ENCODE measurements around the gene TMEM132D. TPM values are rescaled to one million over a fixed set of nuclear protein-coding genes. Genes with fewer than 3 reads are reported as not detected.

TMEM132D gene
- total RNA-seq, 1 donor from 2014 or later: not detected

- H3K79me2 ChIP-seq (ENCODE audit: insufficient read depth, low read length): no peaks in the 10 kb centered on the region
- no peak overlapping the region for H2AFZ ChIP-seq (ENCODE audit: low read depth, low read length)
- peaks cover 5% of the 10 kb centered on the region for H3K4me1 ChIP-seq (ENCODE audit: insufficient read depth, low read length)
- peaks cover 6% of the 10 kb centered on the region for H3K9me3 Mint-ChIP-seq (ENCODE audit: unreplicated experiment)
- DNase-seq (ENCODE audit: low read depth): peak; percentile 41
- H3K4me3 ChIP-seq (ENCODE audit: insufficient read depth, low read depth, low read length): no peak overlapping the region
- H3K27ac Mint-ChIP-seq (ENCODE audit: unreplicated experiment): no peak overlapping the region
- H3K27me3 Mint-ChIP-seq (ENCODE audit: low read depth, unreplicated experiment): no peaks in the 10 kb centered on the region
- FAIRE-seq: peak; percentile 23
- peak overlapping the region; percentile 8 for H3K4me2 ChIP-seq (ENCODE audit: low read length)
- H3K4me1 Mint-ChIP-seq (ENCODE audit: low read depth, unreplicated experiment): no peaks in the 10 kb centered on the region
- no peak overlapping the region for H3K4me3 Mint-ChIP-seq (ENCODE audit: unreplicated experiment)
- H3K9ac ChIP-seq (ENCODE audit: low read length): no peak overlapping the region
- no peaks in the 10 kb centered on the region for H3K27me3 ChIP-seq (ENCODE audit: insufficient read depth, low read length)
- H3K9me3 ChIP-seq (ENCODE audit: insufficient read depth, low read depth, low read length): peaks cover 6% of the 10 kb centered on the region
- H4K20me1 ChIP-seq (ENCODE audit: insufficient read depth, low read length): no peaks in the 10 kb centered on the region
- H3K36me3 Mint-ChIP-seq (ENCODE audit: low read depth, unreplicated experiment): no peaks in the 10 kb centered on the region
- no peaks in the 10 kb centered on the region for H3K36me3 ChIP-seq (ENCODE audit: insufficient read depth, low read length)
- TF ChIP-seq EZH2 (IDR thresholded peaks at IDR 0.05; ENCODE audit: insufficient read depth, low read length): no peak
- TF ChIP-seq CTCF (IDR thresholded peaks at IDR 0.05; ENCODE audit: insufficient read depth, low read depth, low read length): peak; percentile 19
- H3K27ac ChIP-seq (ENCODE audit: low read depth, low read length): no peak overlapping the region
Observed at GRCh38 chr12:129520739-129521138, 383.1 kb downstream of the TMEM132D start.

- no peaks in the 10 kb centered on the region for H3K79me2 ChIP-seq (ENCODE audit: insufficient read depth, low read length)
- H3K27ac ChIP-seq (ENCODE audit: low read depth, low read length): no peak overlapping the region
- no peak overlapping the region for H2AFZ ChIP-seq (ENCODE audit: low read depth, low read length)
- H3K4me1 ChIP-seq (ENCODE audit: insufficient read depth, low read length): no peaks in the 10 kb centered on the region
- no peaks in the 10 kb centered on the region for H3K4me1 Mint-ChIP-seq (ENCODE audit: low read depth, unreplicated experiment)
- H3K27me3 ChIP-seq (ENCODE audit: insufficient read depth, low read length): no peaks in the 10 kb centered on the region
- peaks cover 3% of the 10 kb centered on the region for H3K9me3 Mint-ChIP-seq (ENCODE audit: unreplicated experiment)
- H3K36me3 ChIP-seq (ENCODE audit: insufficient read depth, low read length): no peaks in the 10 kb centered on the region
- H3K9ac ChIP-seq (ENCODE audit: low read length): no peak overlapping the region
- H4K20me1 ChIP-seq (ENCODE audit: insufficient read depth, low read length): no peaks in the 10 kb centered on the region
- DNase-seq (ENCODE audit: low read depth) (no peak), FAIRE-seq (no peak)
- H3K4me2 ChIP-seq (ENCODE audit: low read length): no peak overlapping the region
- H3K27ac Mint-ChIP-seq (ENCODE audit: unreplicated experiment): no peak overlapping the region
- TF ChIP-seq EZH2 (IDR thresholded peaks at IDR 0.05; ENCODE audit: insufficient read depth, low read length): no peak
- no peak for TF ChIP-seq CTCF (IDR thresholded peaks at IDR 0.05; ENCODE audit: insufficient read depth, low read depth, low read length)
- H3K4me3 ChIP-seq (ENCODE audit: insufficient read depth, low read depth, low read length): no peak overlapping the region
- H3K27me3 Mint-ChIP-seq (ENCODE audit: low read depth, unreplicated experiment): no peaks in the 10 kb centered on the region
- no peaks in the 10 kb centered on the region for H3K9me3 ChIP-seq (ENCODE audit: insufficient read depth, low read depth, low read length)
- H3K36me3 Mint-ChIP-seq (ENCODE audit: low read depth, unreplicated experiment): no peaks in the 10 kb centered on the region
- H3K4me3 Mint-ChIP-seq (ENCODE audit: unreplicated experiment): no peak overlapping the region
Observed at GRCh38 chr12:129503802-129504201, 400.0 kb downstream of the TMEM132D start.

- H2AFZ ChIP-seq (ENCODE audit: low read depth, low read length): no peak overlapping the region
- Mint-ChIP-seq H3K36me3 (ENCODE audit: low read depth, unreplicated experiment) (no peaks in the 10 kb centered on the region), H3K4me3 (ENCODE audit: unreplicated experiment) (no peak overlapping the region), H3K4me1 (ENCODE audit: low read depth, unreplicated experiment) (no peaks in the 10 kb centered on the region), H3K27me3 (ENCODE audit: low read depth, unreplicated experiment) (no peaks in the 10 kb centered on the region), H3K27ac (ENCODE audit: unreplicated experiment) (no peak overlapping the region), H3K9me3 (ENCODE audit: unreplicated experiment) (peaks cover 7% of the 10 kb centered on the region)
- no peak overlapping the region for H3K4me3 ChIP-seq (ENCODE audit: insufficient read depth, low read depth, low read length)
- no peak overlapping the region for H3K27ac ChIP-seq (ENCODE audit: low read depth, low read length)
- H3K9me3 ChIP-seq (ENCODE audit: insufficient read depth, low read depth, low read length): no peaks in the 10 kb centered on the region
- no peak for TF ChIP-seq CTCF (IDR thresholded peaks at IDR 0.05; ENCODE audit: insufficient read depth, low read depth, low read length)
- TF ChIP-seq EZH2 (IDR thresholded peaks at IDR 0.05; ENCODE audit: insufficient read depth, low read length): no peak
- H3K36me3 ChIP-seq (ENCODE audit: insufficient read depth, low read length): no peaks in the 10 kb centered on the region
- no peaks in the 10 kb centered on the region for H3K27me3 ChIP-seq (ENCODE audit: insufficient read depth, low read length)
- DNase-seq (ENCODE audit: low read depth) (no peak), FAIRE-seq (no peak)
- no peaks in the 10 kb centered on the region for H4K20me1 ChIP-seq (ENCODE audit: insufficient read depth, low read length)
- H3K4me1 ChIP-seq (ENCODE audit: insufficient read depth, low read length): peaks cover 4% of the 10 kb centered on the region
- no peak overlapping the region for H3K9ac ChIP-seq (ENCODE audit: low read length)
- H3K4me2 ChIP-seq (ENCODE audit: low read length): peak overlapping the region; percentile 23
- no peaks in the 10 kb centered on the region for H3K79me2 ChIP-seq (ENCODE audit: insufficient read depth, low read length)
Observed at GRCh38 chr12:129496226-129496625, 407.6 kb downstream of the TMEM132D start.

Data from astrocyte (in vitro differentiated cells and primary cell).